HEK293T (cell line): Measurements from ENCODE around the gene PGAM2.
"Not testable (repeated sequence)": the region's sequence is repeated elsewhere in the genome, so short reads cannot be mapped to it uniquely, and the experiment has no call there.

Source experiments
- CTCF ChIA-PET: fragments of 350-600 bp; formaldehyde crosslinking; extraction: SDS; loops from one replicate; lab custom pipeline; 2021; ENCODE audit warnings: antibody characterized with exemption, inconsistent platforms; lab: Yijun Ruan, JAX
- POLR2A ChIA-PET: fragments of 350-600 bp; formaldehyde crosslinking; extraction: SDS; loops from one replicate; lab custom pipeline; 2020; ENCODE audit warnings: antibody characterized with exemption, inconsistent platforms; lab: Yijun Ruan, JAX
- DNase-seq: peaks from one replicate; pipeline ENCODE4 v3.0.0; 2012; ENCODE audit warnings: mixed read lengths; ENCODE audit errors: extremely low spot score
- ELF4 ChIP-seq: fragments of 450-650 bp; IDR thresholded peaks from 2 replicates; pipeline ENCODE4 v1.6.1; 2017; ENCODE audit warnings: antibody characterized with exemption
- L3MBTL2 ChIP-seq: fragments of 450-650 bp; conservative IDR thresholded peaks from 2 replicates; pipeline ENCODE4 v1.6.1; 2016; ENCODE audit warnings: mild to moderate bottlenecking

Gene PGAM2

GRCh38 chr7:44022796-44023467 lies 42.4 kb downstream of the PGAM2 start:
- POLR2A ChIA-PET, DNase-seq, CTCF ChIA-PET: not testable (repeated sequence)

DNA sequence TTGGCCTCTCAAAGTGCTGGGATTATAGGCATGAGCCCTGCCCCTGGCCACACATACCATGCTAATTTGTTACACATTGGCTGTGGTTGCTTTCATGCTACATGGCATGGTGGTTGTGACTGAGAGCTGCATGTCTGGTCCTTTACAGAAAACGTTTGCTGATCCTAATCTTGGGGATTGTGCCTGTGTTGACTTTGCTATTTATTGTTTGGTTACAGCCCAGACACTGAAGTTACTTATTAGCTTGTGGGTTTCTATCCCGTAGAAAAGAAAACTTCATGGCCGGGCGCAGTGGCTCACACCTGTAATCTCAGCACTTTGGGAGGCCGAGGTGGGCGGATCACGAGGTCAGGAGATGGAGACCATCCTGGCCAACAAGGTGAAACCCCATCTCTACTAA lies 43.3 kb downstream of the PGAM2 start:
- DNase-seq, POLR2A ChIA-PET, CTCF ChIA-PET: not testable (repeated sequence)

DNA sequence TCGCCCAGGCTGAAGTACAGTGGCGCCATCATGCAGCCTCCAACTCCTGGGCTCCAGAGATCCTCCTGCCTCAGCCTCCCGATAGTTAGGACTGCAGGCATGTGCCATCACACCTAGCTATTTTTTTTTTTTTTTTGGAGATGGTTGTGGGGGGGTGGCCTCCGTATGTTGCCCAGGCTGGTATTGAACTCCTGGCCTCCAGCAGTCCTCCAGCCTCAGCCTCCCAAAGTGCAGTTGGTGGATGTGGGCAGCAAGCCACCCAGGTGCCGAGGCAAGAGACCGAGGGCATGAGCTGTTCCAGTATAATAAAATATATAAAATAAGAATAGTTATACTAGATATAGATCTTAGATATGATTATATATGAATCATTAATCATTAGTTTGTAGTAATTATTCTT lies 45.5 kb downstream of the PGAM2 start:
- not testable (repeated sequence) for DNase-seq
- ChIA-PET POLR2A (interaction anchor here (1.1 kb wide), 1 partner anchor 50 kb away, joined by 3 read pairs; no protein-coding TSS in a partner anchor), CTCF (interaction anchor here (0.6 kb wide), 2 partner anchors 177 to 195 kb away, joined by 3 read pairs; no protein-coding TSS in a partner anchor)

- peak; percentile 93 for DNase-seq
- POLR2A ChIA-PET, result interaction anchor here (1.1 kb wide), 1 partner anchor 49 kb away, joined by 3 read pairs; no protein-coding TSS in a partner anchor
- TF ChIP-seq ELF4 (peak; percentile 54; the same call in 1 of the 2 replicates), L3MBTL2 (peak; percentile 29; the same call in 1 of the 2 replicates)
- CTCF ChIA-PET, result interaction anchor here (0.6 kb wide), 2 partner anchors 177 to 196 kb away, joined by 3 read pairs; no protein-coding TSS in a partner anchor
Measured at GRCh38 chr7:44018857-44019807, 46.2 kb downstream of the PGAM2 start.

DNA sequence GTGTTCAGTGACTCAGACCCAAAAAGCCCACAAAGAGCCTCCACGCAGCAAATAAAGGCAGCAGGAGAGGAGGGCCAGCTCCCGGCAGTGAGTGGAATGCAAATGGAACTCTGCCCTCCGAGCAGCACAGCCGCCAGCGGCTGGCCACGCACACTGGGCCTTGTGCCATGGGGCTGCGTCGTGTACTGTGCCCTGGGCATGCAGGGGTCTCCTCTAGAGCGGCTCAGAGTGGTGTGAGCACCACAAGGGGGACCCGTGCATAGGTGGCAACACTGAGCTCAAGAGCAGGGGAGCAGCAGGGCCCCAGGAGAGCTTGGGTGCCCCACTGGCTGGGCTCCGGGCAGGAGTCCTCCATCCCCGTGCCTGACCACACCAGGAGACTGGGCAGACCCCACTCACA lies 50.3 kb downstream of the PGAM2 start:
- CTCF ChIA-PET, DNase-seq, POLR2A ChIA-PET: not testable (repeated sequence)
